Kidney (tissue), 14 donors: Measurements from ENCODE around the gene GNA15. TPM values are rescaled to one million over a fixed set of nuclear protein-coding genes. Genes with fewer than 3 reads are reported as not detected.

ENCODE experiments used
- DNase-seq, 5 donors: peaks; one replicate each; pipeline ENCODE4 v3.0.0-alpha.2; 2013 to 2020
- FAIRE-seq: peaks from 2 replicates; lab custom pipeline; 2012; peaks lifted over from hg19 to GRCh38; lab: Jason Lieb, UNC
- H3K27ac ChIP-seq, 2 donors: one replicate each; pipeline ENCODE4 v1.7.0; 2013; ENCODE audit warnings: low read depth in 2 of 2, low read length in 2 of 2, inconsistent platforms in 1 of 2
- H3K27me3 ChIP-seq: one replicate; pipeline ENCODE4 v1.7.1; 2013; ENCODE audit warnings: low read length, inconsistent platforms; ENCODE audit not compliant: control insufficient read depth, insufficient read depth
- H3K36me3 ChIP-seq, 3 donors: one replicate each; pipeline versions ENCODE4 v1.7.0 to v1.7.1; 2013; ENCODE audit warnings: low read length in 3 of 3, control low read depth in 1 of 3, inconsistent platforms in 1 of 3; ENCODE audit not compliant: insufficient read depth in 3 of 3, control insufficient read depth in 2 of 3
- H3K4me1 ChIP-seq, 3 donors: one replicate each; pipeline versions ENCODE4 v1.7.0 to v1.7.1; 2013; ENCODE audit warnings: low read length in 3 of 3, inconsistent platforms in 1 of 3, low read depth in 1 of 3; ENCODE audit not compliant: control insufficient read depth in 2 of 3, insufficient read depth in 2 of 3
- H3K4me3 ChIP-seq, 3 donors: one replicate each; pipeline versions ENCODE4 v1.7.0 to v1.8.1; 2013; ENCODE audit warnings: low read length in 3 of 3, control low read depth in 1 of 3, inconsistent platforms in 1 of 3
- H3K9ac ChIP-seq, 3 donors: one replicate each; pipeline versions ENCODE4 v1.7.0 to v1.7.1; 2013; ENCODE audit warnings: low read length in 3 of 3, control low read depth in 1 of 3, inconsistent platforms in 1 of 3
- H3K9me3 ChIP-seq, 3 donors: one replicate each; pipeline versions ENCODE4 v1.7.0 to v1.7.1; 2013; ENCODE audit warnings: low read length in 3 of 3, control low read depth in 1 of 3, inconsistent platforms in 1 of 3; ENCODE audit not compliant: control insufficient read depth in 2 of 3, insufficient read depth in 1 of 3
- CTCF ChIP-seq: IDR thresholded peaks from 3 replicates; pipeline ENCODE4 v1.5.1; 2012; ENCODE audit warnings: mild to moderate bottlenecking, moderate library complexity, borderline replicate concordance; ENCODE audit not compliant: insufficient read depth; ENCODE audit errors: extremely low read depth
- intact Hi-C: fragments of 100-400 bp; cut with DNase I; formaldehyde crosslinking; loops from one replicate; pipeline ENCODE4 v1.11.1; 2022
- polyA plus RNA-seq: library from polyadenylated mRNA; stranded (reverse); fragments of 350-450 nt; fragmentation: Illumina TruSeq; extraction: RNeasy Lipid Tissue Mini Kit (QIAGEN cat#74804); gene quantifications from one replicate; pipeline ENCODE4 v1.2.3, GENCODE V29; 2014; ENCODE audit warnings: low read depth, low replicate concordance; ENCODE audit not compliant: insufficient read depth
- total RNA-seq: library from RNA; stranded (reverse); fragmentation: NEBNext Ultra II Directional; extraction: Animal tissue kit (Norgen Biotek cat#: 25700); gene quantifications from one replicate; pipeline ENCODE4 v1.2.1, GENCODE V29; 2021
- donor health status: control.
- donor health status: control.
- donor health status: control.
- donor health status: control.
- donor health status: control.
- donor health status: DM: yes; HTN: yes; CAD: no.
- donor health status: Normal renal cell carcinoma (clear cell type).

GNA15 gene
- total and polyA plus RNA-seq, 2 donors from 2014 or later = 1.7 to 8.7 TPM

DNA sequence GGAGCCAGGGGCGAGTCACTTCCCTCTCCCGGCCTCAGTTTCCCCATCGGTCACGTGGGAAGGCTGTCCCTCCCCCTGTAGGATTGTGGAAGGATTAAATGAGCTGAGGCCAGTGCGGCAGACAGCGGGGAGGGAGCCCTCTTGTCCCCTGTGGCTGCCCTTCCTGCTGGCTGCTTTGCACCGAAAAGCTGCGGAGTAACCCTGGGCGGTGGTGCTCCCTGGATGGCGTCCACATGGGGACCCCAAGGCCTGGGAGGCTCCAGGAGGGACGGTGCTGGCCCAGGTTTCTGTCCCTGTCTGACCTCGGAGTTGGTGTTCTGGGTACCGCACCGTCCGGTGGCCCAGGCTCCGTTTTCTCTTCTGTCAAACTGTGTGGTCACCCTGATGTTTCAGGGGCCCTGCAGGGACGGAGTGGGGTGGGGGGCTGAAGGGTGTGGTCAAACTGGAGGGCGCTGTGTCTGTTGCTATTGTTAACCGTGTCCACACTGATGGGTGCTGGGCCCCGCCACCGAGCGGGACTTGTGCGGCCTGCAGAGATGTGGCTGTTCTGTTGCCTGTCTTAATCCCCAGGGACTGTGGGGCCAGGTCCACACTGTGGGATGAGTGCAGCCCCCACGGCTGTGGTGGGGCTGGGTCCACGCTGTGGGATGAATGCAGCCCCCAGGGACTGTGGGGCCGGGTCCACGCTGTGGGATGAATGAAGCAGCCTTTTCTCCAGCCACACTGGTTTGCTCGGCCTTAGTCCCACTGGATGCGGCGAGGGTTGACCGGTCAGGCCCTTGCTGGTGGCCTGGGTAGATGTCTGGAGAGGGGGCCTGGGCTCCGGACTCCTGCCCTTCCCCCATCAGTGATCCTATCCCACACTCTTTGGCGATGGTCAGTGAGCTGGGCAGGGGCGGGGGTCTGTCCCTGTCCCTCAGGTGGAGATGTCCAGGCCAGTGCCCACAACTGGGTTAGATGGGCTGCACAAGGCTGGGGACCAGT is 34.8 kb upstream of the GNA15 start:
- no peak overlapping the region for H3K4me3 ChIP-seq
- FAIRE-seq = no peak
- no peaks in the 10 kb centered on the region for H3K9me3 ChIP-seq
- peak in 1 of 5 donors; percentile 65 for DNase-seq
- H3K36me3 ChIP-seq = no peaks in the 10 kb centered on the region
- H3K27ac ChIP-seq = no peak overlapping the region
- intact Hi-C loops = loop anchor here (10.0 kb wide), 1 partner anchor 136 kb away; no protein-coding TSS in a partner anchor
- H3K27me3 ChIP-seq = no peaks in the 10 kb centered on the region
- TF ChIP-seq CTCF = no peak
- H3K4me1 ChIP-seq = peaks cover 0 to 60% (median 21%) of the 10 kb centered on the region in 3 donors
- no peak overlapping the region for H3K9ac ChIP-seq

GRCh38 chr19:3102239-3103140 is 33.3 kb upstream of the GNA15 start:
- H3K9ac ChIP-seq = no peak overlapping the region
- H3K27me3 ChIP-seq = no peaks in the 10 kb centered on the region
- no peak for TF ChIP-seq CTCF
- no peak overlapping the region for H3K4me3 ChIP-seq
- FAIRE-seq (no peak), DNase-seq (peak in 1 of 5 donors; percentile 78)
- no peaks in the 10 kb centered on the region for H3K36me3 ChIP-seq
- H3K27ac ChIP-seq = no peak overlapping the region
- no peaks in the 10 kb centered on the region for H3K9me3 ChIP-seq
- peaks cover 0 to 55% (median 15%) of the 10 kb centered on the region in 3 donors for H3K4me1 ChIP-seq
- intact Hi-C loops = loop anchor here (10.0 kb wide), 1 partner anchor 138 kb away; no protein-coding TSS in a partner anchor

DNA sequence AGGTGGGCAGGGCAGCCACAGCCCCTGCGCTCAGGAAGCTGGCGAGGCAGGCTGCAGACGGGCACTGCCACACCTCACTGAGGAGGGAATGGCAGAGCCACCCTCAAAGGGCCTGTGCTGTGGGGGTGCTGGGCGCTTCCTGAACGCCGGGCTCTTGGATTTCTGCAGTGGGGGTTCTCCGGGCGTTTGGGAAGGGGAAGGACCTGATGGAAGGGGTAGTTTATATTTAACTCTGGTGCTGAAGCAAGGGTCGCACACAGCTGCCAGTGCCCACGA is 31.2 kb upstream of the GNA15 start:
- FAIRE-seq = no peak
- Histone ChIP-seq H3K9ac (no peak overlapping the region), H3K36me3 (no peaks in the 10 kb centered on the region), H3K9me3 (no peaks in the 10 kb centered on the region), H3K27ac (no peak overlapping the region), H3K27me3 (no peaks in the 10 kb centered on the region), H3K4me1 (peaks cover 0 to 48% (median 13%) of the 10 kb centered on the region in 3 donors), H3K4me3 (no peak overlapping the region)
- DNase-seq = peak in 1 of 5 donors; percentile 70
- no peak for TF ChIP-seq CTCF
- intact Hi-C loops = loop anchor here (10.0 kb wide), 1 partner anchor 140 kb away; no protein-coding TSS in a partner anchor
